Neuronal stem cell (in vitro differentiated cells): Measurements from ENCODE around the gene PMAIP1.

Source experiments
- DNase-seq: peaks from one replicate; pipeline ENCODE4 v3.0.0-alpha.2; 2013; ENCODE audit warnings: low spot score
- H2AFZ ChIP-seq: one replicate; pipeline ENCODE4 v1.6.1; 2013; ENCODE audit warnings: mild to moderate bottlenecking, low read length, inconsistent platforms
- H2AK5ac ChIP-seq: 2 replicates; pipeline ENCODE4 v1.6.1; 2013; ENCODE audit warnings: low read depth, mild to moderate bottlenecking, inconsistent platforms, low read length, moderate library complexity, mixed read lengths
- H2BK120ac ChIP-seq: 2 replicates; pipeline ENCODE4 v1.6.1; 2013; ENCODE audit warnings: low read depth, mild to moderate bottlenecking, inconsistent platforms, low read length, moderate library complexity, mixed read lengths
- H2BK12ac ChIP-seq: one replicate; pipeline ENCODE4 v1.6.1; 2013; ENCODE audit warnings: low read length, inconsistent platforms
- H2BK15ac ChIP-seq: 2 replicates; pipeline ENCODE4 v1.6.1; 2013; ENCODE audit warnings: mild to moderate bottlenecking, low read length, inconsistent platforms, mixed read lengths
- H2BK5ac ChIP-seq: one replicate; pipeline ENCODE4 v1.6.1; 2013; ENCODE audit warnings: inconsistent platforms, mild to moderate bottlenecking, low read length, moderate library complexity
- H3K14ac ChIP-seq: one replicate; pipeline ENCODE4 v1.6.1; 2013; ENCODE audit warnings: low read length, inconsistent platforms
- H3K18ac ChIP-seq: 2 replicates; pipeline ENCODE4 v1.6.1; 2013; ENCODE audit warnings: low read length, inconsistent platforms
- H3K23ac ChIP-seq: 2 replicates; pipeline ENCODE4 v1.6.1; 2013; ENCODE audit warnings: low read depth, mild to moderate bottlenecking, mixed read lengths, low read length, inconsistent platforms; ENCODE audit not compliant: poor library complexity
- H3K27ac ChIP-seq: replicated peaks from 3 replicates; pipeline ENCODE4 v1.5.1; 2013; ENCODE audit warnings: low read length, inconsistent platforms
- H3K27me3 ChIP-seq, 3 experiments: 2 replicates each; pipeline ENCODE4 v1.6.1; 2013; ENCODE audit warnings: low read length in 3 of 3, mild to moderate bottlenecking in 2 of 3, inconsistent platforms in 1 of 3, low read depth in 1 of 3, mixed read lengths in 1 of 3, moderate library complexity in 1 of 3; ENCODE audit not compliant: control insufficient read depth in 3 of 3, insufficient read depth in 3 of 3
- H3K36me3 ChIP-seq, 2 donors: replicated peaks in 1 of 2; 2 replicates each; pipeline ENCODE4 v1.6.1; 2013; ENCODE audit warnings: low read length in 2 of 2; ENCODE audit not compliant: control insufficient read depth in 2 of 2, insufficient read depth in 2 of 2
- H3K4ac ChIP-seq: 2 replicates; pipeline ENCODE4 v1.6.1; 2013; ENCODE audit warnings: inconsistent platforms, mild to moderate bottlenecking, low read length, moderate library complexity
- H3K4me1 ChIP-seq, 2 donors: 1 replicate in 1 of 2; 2 replicates in 1 of 2; pipeline ENCODE4 v1.6.1; 2013; ENCODE audit warnings: low read length in 2 of 2, low read depth in 1 of 2; ENCODE audit not compliant: control insufficient read depth in 2 of 2, insufficient read depth in 1 of 2
- H3K4me2 ChIP-seq: one replicate; pipeline ENCODE4 v1.6.1; 2013; ENCODE audit warnings: mild to moderate bottlenecking, low read length, inconsistent platforms; ENCODE audit not compliant: insufficient read depth, poor library complexity, severe bottlenecking
- H3K4me3 ChIP-seq, 2 donors: 2 replicates each; pipeline ENCODE4 v1.5.1; 2013; ENCODE audit warnings: low read length in 2 of 2, mild to moderate bottlenecking in 2 of 2, inconsistent platforms in 1 of 2, moderate library complexity in 1 of 2
- H3K79me1 ChIP-seq: one replicate; pipeline ENCODE4 v1.6.1; 2013; ENCODE audit warnings: low read depth, mild to moderate bottlenecking, inconsistent platforms, low read length, moderate library complexity
- H3K9ac ChIP-seq: one replicate; pipeline ENCODE4 v1.6.1; 2013; ENCODE audit warnings: mild to moderate bottlenecking, low read depth, low read length, inconsistent platforms; ENCODE audit not compliant: poor library complexity
- H3K9me3 ChIP-seq, 2 donors: replicated peaks in 1 of 2; 2 replicates each; pipeline versions ENCODE3 to v1.6.1; 2013; ENCODE audit warnings: low read length in 2 of 2, mild to moderate bottlenecking in 2 of 2, inconsistent platforms in 1 of 2, low read depth in 1 of 2, mixed read lengths in 1 of 2, moderate library complexity in 1 of 2; ENCODE audit not compliant: control insufficient read depth in 2 of 2, insufficient read depth in 1 of 2
- H4K8ac ChIP-seq: one replicate; pipeline ENCODE4 v1.6.1; 2013; ENCODE audit warnings: low read depth, mild to moderate bottlenecking, inconsistent platforms, low read length, moderate library complexity
- H4K91ac ChIP-seq: one replicate; pipeline ENCODE4 v1.6.1; 2013; ENCODE audit warnings: low read length, low read depth, mild to moderate bottlenecking, inconsistent platforms; ENCODE audit not compliant: poor library complexity
- WGBS, 2 donors: extraction: QIAGEN DNeasy Blood & Tissue Kit; methylation state at CpG; one replicate each; pipeline ENCODE4 v1.1.7; 2013; ENCODE audit warnings: missing lambda C conversion rate in 2 of 2, mixed read lengths in 1 of 2; ENCODE audit not compliant: insufficient read length in 2 of 2, insufficient replicate concordance in 1 of 2; ENCODE audit errors: extremely low coverage in 2 of 2; 5-methylcytosine and 5-hydroxymethylcytosine counted together

The PMAIP1 gene

GRCh38 chr18:59906203-59906602, 6.4 kb downstream of the PMAIP1 start:
- Histone ChIP-seq H3K9ac (no peak overlapping the region), H3K4me2 (no peak overlapping the region), H3K4me3 (no peak overlapping the region), H3K18ac (no peak overlapping the region), H3K14ac (no peak overlapping the region), H2BK15ac (no peak overlapping the region), H3K9me3 (no peaks in the 10 kb centered on the region), H2BK12ac (no peak overlapping the region), H2BK5ac (no peak overlapping the region), H2BK120ac (no peak overlapping the region), H3K79me1 (no peaks in the 10 kb centered on the region), H4K91ac (no peak overlapping the region), H3K4me1 (no peaks in the 10 kb centered on the region), H2AFZ (no peak overlapping the region), H3K36me3 (peaks cover 0 to 24% of the 10 kb centered on the region in 2 donors), H2AK5ac (no peak overlapping the region), H3K27me3 (peaks cover 0 to 36% (median 8%) of the 10 kb centered on the region in 3 experiments), H3K27ac (no peak overlapping the region), H3K23ac (no peak overlapping the region), H3K4ac (no peak overlapping the region), H4K8ac (no peak overlapping the region)
- no CpG with 5 or more reads among the region's 3 CpGs for WGBS, 2 donors
- DNase-seq, result no peak

- Histone ChIP-seq H3K79me1 (no peaks in the 10 kb centered on the region), H4K91ac (no peak overlapping the region), H3K23ac (no peak overlapping the region), H3K4ac (no peak overlapping the region), H4K8ac (no peak overlapping the region), H3K9me3 (no peaks in the 10 kb centered on the region), H3K36me3 (peaks cover 0 to 22% of the 10 kb centered on the region in 2 donors), H2BK5ac (no peak overlapping the region), H3K4me3 (no peak overlapping the region), H2BK120ac (no peak overlapping the region), H3K4me1 (no peaks in the 10 kb centered on the region), H2AFZ (peak overlapping the region; percentile 7), H2BK15ac (no peak overlapping the region), H2AK5ac (no peak overlapping the region), H2BK12ac (no peak overlapping the region), H3K4me2 (no peak overlapping the region), H3K14ac (no peak overlapping the region), H3K27ac (no peak overlapping the region), H3K27me3 (peaks cover 0 to 39% (median 8%) of the 10 kb centered on the region in 3 experiments), H3K18ac (no peak overlapping the region), H3K9ac (no peak overlapping the region)
- DNase-seq, result no peak
- WGBS, 2 donors, result no CpG with 5 or more reads among the region's 5 CpGs
Observed at GRCh38 chr18:59907172-59907571, 7.4 kb downstream of the PMAIP1 start.

- Histone ChIP-seq H3K4me2 (no peak overlapping the region), H3K27ac (no peak overlapping the region), H3K79me1 (no peaks in the 10 kb centered on the region), H2AFZ (no peak overlapping the region), H2BK12ac (no peak overlapping the region), H2AK5ac (no peak overlapping the region), H4K91ac (no peak overlapping the region), H3K18ac (no peak overlapping the region), H3K23ac (no peak overlapping the region), H3K14ac (no peak overlapping the region), H3K9ac (no peak overlapping the region), H3K27me3 (peaks cover 0 to 39% (median 5%) of the 10 kb centered on the region in 3 experiments), H3K4me3 (no peak overlapping the region), H3K36me3 (peaks cover 0 to 17% of the 10 kb centered on the region in 2 donors), H3K4ac (no peak overlapping the region), H4K8ac (no peak overlapping the region), H2BK120ac (no peak overlapping the region), H3K4me1 (no peaks in the 10 kb centered on the region), H2BK15ac (no peak overlapping the region), H3K9me3 (no peaks in the 10 kb centered on the region), H2BK5ac (no peak overlapping the region)
- DNase-seq, result no peak
- no CpG with 5 or more reads among the region's 4 CpGs for WGBS, 2 donors
Observed at GRCh38 chr18:59907660-59908059, 7.9 kb downstream of the PMAIP1 start.

- Histone ChIP-seq H2BK12ac (no peak overlapping the region), H3K4me2 (no peak overlapping the region), H3K9me3 (no peaks in the 10 kb centered on the region), H4K8ac (no peak overlapping the region), H2BK5ac (no peak overlapping the region), H3K4ac (no peak overlapping the region), H4K91ac (no peak overlapping the region), H3K14ac (no peak overlapping the region), H3K79me1 (no peaks in the 10 kb centered on the region), H2AK5ac (no peak overlapping the region), H3K18ac (no peak overlapping the region), H3K27me3 (peaks cover 0 to 39% (median 5%) of the 10 kb centered on the region in 3 experiments), H3K9ac (no peak overlapping the region), H3K4me3 (no peak overlapping the region), H3K27ac (no peak overlapping the region), H3K23ac (no peak overlapping the region), H2BK15ac (no peak overlapping the region), H2AFZ (no peak overlapping the region), H3K4me1 (no peaks in the 10 kb centered on the region), H3K36me3 (peaks cover 0 to 5% of the 10 kb centered on the region in 2 donors), H2BK120ac (no peak overlapping the region)
- WGBS, 2 donors, result no CpG with 5 or more reads among the region's 7 CpGs
- DNase-seq, result no peak
Observed at GRCh38 chr18:59908799-59909198, 9.0 kb downstream of the PMAIP1 start.
